HCT116 (cell line): ENCODE data around the gene CDKN1A.

Experiments
- EGR1 ChIP-seq: IDR thresholded peaks from 2 replicates; pipeline ENCODE4 v1.6.1; 2012; ENCODE audit warnings: low read depth
- ELF1 ChIP-seq: IDR thresholded peaks from 2 replicates; pipeline ENCODE4 v1.6.1; 2012; ENCODE audit warnings: low read depth, borderline replicate concordance
- EZH2 ChIP-seq: fragments of 200-600 bp; sonication (generic); IDR thresholded peaks from 2 replicates; pipeline ENCODE4 v1.6.1; 2017; ENCODE audit warnings: antibody characterized with exemption, mixed run types
- EZH2phosphoT487 ChIP-seq: fragments of 200-600 bp; IDR thresholded peaks from 2 replicates; pipeline ENCODE4 v1.6.1; 2018; ENCODE audit warnings: antibody characterized with exemption, borderline replicate concordance
- POLR2A ChIP-seq: IDR thresholded peaks from 2 replicates; pipeline ENCODE4 v1.7.0; 2011; ENCODE audit warnings: borderline replicate concordance; ENCODE audit not compliant: insufficient read depth, insufficient read length; ENCODE audit errors: extremely low read depth
- POLR2AphosphoS5 ChIP-seq: IDR thresholded peaks from 2 replicates; pipeline ENCODE4 v1.6.1; 2011; ENCODE audit warnings: mild to moderate bottlenecking, low read depth, low read length, moderate library complexity
- TCF7L2 ChIP-seq: IDR thresholded peaks from 2 replicates; pipeline ENCODE4 v1.7.0; 2011; ENCODE audit warnings: borderline replicate concordance, inconsistent platforms; ENCODE audit not compliant: insufficient read depth, insufficient read length; ENCODE audit errors: extremely low read depth
- YY1 ChIP-seq: IDR thresholded peaks from 2 replicates; pipeline ENCODE4 v1.6.1; 2011; ENCODE audit warnings: low read length, low read depth, moderate library complexity, mild to moderate bottlenecking; ENCODE audit not compliant: insufficient replicate concordance; ENCODE audit errors: extremely low read depth
- ZFX ChIP-seq: fragments of 450-650 bp; IDR thresholded peaks from 2 replicates; pipeline ENCODE4 v1.6.1; 2017
- ZNF274 ChIP-seq: fragments of 200-500 bp; sonication (Bioruptor generic); IDR thresholded peaks from 2 replicates; pipeline ENCODE4 v1.6.1; 2014; ENCODE audit warnings: mild to moderate bottlenecking, low read depth, low read length, inconsistent platforms
- TF ChIP-seq, protein P1 (sequence below), 3 experiments: fragments of 200-600 bp in 1 of 3; sonication (generic) in 1 of 3; IDR thresholded peaks in 2 of 3; conservative IDR thresholded peaks in 1 of 3; 2 replicates each; pipeline ENCODE4 v1.5.1; 2012 to 2017; ENCODE audit warnings: low read depth in 2 of 3, low read length in 2 of 3, antibody characterized with exemption in 1 of 3, borderline replicate concordance in 1 of 3, control low read depth in 1 of 3, mild to moderate bottlenecking in 1 of 3, mixed read lengths in 1 of 3, mixed run types in 1 of 3, moderate library complexity in 1 of 3; ENCODE audit not compliant: insufficient read depth in 1 of 3
- TF ChIP-seq, protein P2 (sequence below): IDR thresholded peaks from 2 replicates; pipeline ENCODE4 v1.6.1; 2012; ENCODE audit warnings: low read depth

DNA sequence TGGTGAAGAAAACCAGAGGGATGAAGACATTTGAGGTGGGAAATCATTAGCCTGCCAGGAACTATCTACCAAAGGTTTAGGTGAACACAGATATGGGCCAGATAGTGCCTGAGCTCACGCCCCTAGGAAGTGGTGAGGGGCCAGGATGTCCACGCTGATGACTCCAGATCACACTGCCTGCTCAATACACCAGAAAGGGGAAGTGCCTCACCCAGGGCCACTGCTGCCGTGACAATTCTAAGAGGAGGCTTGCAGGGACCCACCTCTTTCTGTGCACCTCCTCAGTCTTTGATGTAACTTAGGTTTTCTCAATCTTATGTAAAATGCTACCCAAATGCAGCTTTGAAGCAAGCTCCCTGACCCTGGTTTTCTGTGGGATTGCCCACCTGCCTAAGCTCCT, 13.7 kb downstream of the CDKN1A start:
- no peak for TF ChIP-seq ELF1
- TF ChIP-seq, protein P1, sequence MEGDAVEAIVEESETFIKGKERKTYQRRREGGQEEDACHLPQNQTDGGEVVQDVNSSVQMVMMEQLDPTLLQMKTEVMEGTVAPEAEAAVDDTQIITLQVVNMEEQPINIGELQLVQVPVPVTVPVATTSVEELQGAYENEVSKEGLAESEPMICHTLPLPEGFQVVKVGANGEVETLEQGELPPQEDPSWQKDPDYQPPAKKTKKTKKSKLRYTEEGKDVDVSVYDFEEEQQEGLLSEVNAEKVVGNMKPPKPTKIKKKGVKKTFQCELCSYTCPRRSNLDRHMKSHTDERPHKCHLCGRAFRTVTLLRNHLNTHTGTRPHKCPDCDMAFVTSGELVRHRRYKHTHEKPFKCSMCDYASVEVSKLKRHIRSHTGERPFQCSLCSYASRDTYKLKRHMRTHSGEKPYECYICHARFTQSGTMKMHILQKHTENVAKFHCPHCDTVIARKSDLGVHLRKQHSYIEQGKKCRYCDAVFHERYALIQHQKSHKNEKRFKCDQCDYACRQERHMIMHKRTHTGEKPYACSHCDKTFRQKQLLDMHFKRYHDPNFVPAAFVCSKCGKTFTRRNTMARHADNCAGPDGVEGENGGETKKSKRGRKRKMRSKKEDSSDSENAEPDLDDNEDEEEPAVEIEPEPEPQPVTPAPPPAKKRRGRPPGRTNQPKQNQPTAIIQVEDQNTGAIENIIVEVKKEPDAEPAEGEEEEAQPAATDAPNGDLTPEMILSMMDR (IDR thresholded peaks at IDR 0.05 in 2 of 3, conservative IDR thresholded peaks at IDR 0.05 in 1 of 3; ENCODE audit: borderline replicate concordance in 1 of 3, insufficient read depth in 1 of 3, low read depth in 2 of 3, low read length in 2 of 3): no peak
- TF ChIP-seq ZFX: no peak
- no peak for TF ChIP-seq EZH2
- TF ChIP-seq, protein P2, sequence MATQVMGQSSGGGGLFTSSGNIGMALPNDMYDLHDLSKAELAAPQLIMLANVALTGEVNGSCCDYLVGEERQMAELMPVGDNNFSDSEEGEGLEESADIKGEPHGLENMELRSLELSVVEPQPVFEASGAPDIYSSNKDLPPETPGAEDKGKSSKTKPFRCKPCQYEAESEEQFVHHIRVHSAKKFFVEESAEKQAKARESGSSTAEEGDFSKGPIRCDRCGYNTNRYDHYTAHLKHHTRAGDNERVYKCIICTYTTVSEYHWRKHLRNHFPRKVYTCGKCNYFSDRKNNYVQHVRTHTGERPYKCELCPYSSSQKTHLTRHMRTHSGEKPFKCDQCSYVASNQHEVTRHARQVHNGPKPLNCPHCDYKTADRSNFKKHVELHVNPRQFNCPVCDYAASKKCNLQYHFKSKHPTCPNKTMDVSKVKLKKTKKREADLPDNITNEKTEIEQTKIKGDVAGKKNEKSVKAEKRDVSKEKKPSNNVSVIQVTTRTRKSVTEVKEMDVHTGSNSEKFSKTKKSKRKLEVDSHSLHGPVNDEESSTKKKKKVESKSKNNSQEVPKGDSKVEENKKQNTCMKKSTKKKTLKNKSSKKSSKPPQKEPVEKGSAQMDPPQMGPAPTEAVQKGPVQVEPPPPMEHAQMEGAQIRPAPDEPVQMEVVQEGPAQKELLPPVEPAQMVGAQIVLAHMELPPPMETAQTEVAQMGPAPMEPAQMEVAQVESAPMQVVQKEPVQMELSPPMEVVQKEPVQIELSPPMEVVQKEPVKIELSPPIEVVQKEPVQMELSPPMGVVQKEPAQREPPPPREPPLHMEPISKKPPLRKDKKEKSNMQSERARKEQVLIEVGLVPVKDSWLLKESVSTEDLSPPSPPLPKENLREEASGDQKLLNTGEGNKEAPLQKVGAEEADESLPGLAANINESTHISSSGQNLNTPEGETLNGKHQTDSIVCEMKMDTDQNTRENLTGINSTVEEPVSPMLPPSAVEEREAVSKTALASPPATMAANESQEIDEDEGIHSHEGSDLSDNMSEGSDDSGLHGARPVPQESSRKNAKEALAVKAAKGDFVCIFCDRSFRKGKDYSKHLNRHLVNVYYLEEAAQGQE: no peak
- no peak for TF ChIP-seq TCF7L2
- no peak for TF ChIP-seq POLR2A
- TF ChIP-seq YY1: no peak
- TF ChIP-seq EZH2phosphoT487: no peak
- TF ChIP-seq POLR2AphosphoS5: no peak
- TF ChIP-seq ZNF274: no peak
- no peak for TF ChIP-seq EGR1
